ENCODE data around the gene RAI1. TPM values are rescaled to one million over a fixed set of nuclear protein-coding genes. Genes with fewer than 3 reads are reported as not detected.

Gene RAI1
- total and polyA plus RNA-seq, 10 of the 15 experiments (the other 5 are each of a cell fraction or from before 2014, with no cell fraction given), result 0.66 to 37.7 (median 6.0) TPM

- no TSS peak for BruUV-seq (replicated peaks)
- SMC1A ChIA-PET (ENCODE audit: uncharacterized antibody, unreplicated experiment), result no interaction called here
- no peaks in the 10 kb centered on the region; the same call in 2 of the 3 replicates for H3K9me3 ChIP-seq (replicated peaks; ENCODE audit: control insufficient read depth, insufficient read depth, low read length)
- POLR2A ChIA-PET, result interaction anchor here (0.6 kb wide), 1 partner anchor 437 kb away, joined by 3 read pairs; no protein-coding TSS in a partner anchor
- no peak overlapping the region for H3K9ac ChIP-seq (ENCODE audit: control insufficient read depth, insufficient read depth, low read length)
- no peak overlapping the region for H3K27ac ChIP-seq (ENCODE audit: control insufficient read depth, insufficient read depth)
- RAD21 ChIA-PET (ENCODE audit: unreplicated experiment), result no interaction called here
- no peaks in the 10 kb centered on the region for H3K27me3 ChIP-seq (replicated peaks in 1 of 2; ENCODE audit: control insufficient read depth in 2 of 2, insufficient read depth in 2 of 2, low read length in 1 of 2)
- DNase-seq (ENCODE audit: low read depth, low spot score) (no peak), FAIRE-seq (no peak), ATAC-seq (no peak)
- CTCF ChIA-PET, result interaction anchor here (1.4 to 1.5 kb wide), 2 partner anchors 139 to 281 kb away, joined by 3 to 5 read pairs; no protein-coding TSS in a partner anchor
- no peak overlapping the region for H2AFZ ChIP-seq (ENCODE audit: control insufficient read depth, low read depth, low read length)
- H3K4me2 ChIP-seq (ENCODE audit: control insufficient read depth, insufficient read depth), result no peak overlapping the region
- H3K36me3 ChIP-seq (ENCODE audit: control insufficient read depth in 2 of 2, insufficient read depth in 2 of 2, low read length in 1 of 2), result no peaks in the 10 kb centered on the region
- no peaks in the 10 kb centered on the region for H3K79me2 ChIP-seq (ENCODE audit: control insufficient read depth, insufficient read depth, low read length)
- in situ Hi-C loops (cut with MboI), result no loop called here
- 65% methylated on average over 5 of the region's 5 CpGs for WGBS (ENCODE audit: insufficient coverage, insufficient replicate concordance, low lambda C conversion rate, missing lambda C conversion rate)
- H3K4me1 ChIP-seq (ENCODE audit: control insufficient read depth, insufficient read depth, low read length), result no peaks in the 10 kb centered on the region
- intact Hi-C loops (cut with micrococcal nuclease; ENCODE audit: unreplicated experiment), result no loop called here
- H4K20me1 ChIP-seq (ENCODE audit: control insufficient read depth, insufficient read depth), result no peaks in the 10 kb centered on the region
- H3K4me3 ChIP-seq, result no peak overlapping the region
- TF ChIP-seq RB1 (IDR thresholded peaks at IDR 0.05; ENCODE audit: borderline replicate concordance) (no peak), IRF3 (IDR thresholded peaks at IDR 0.05) (no peak), ZBTB40 (IDR thresholded peaks at IDR 0.05; ENCODE audit: borderline replicate concordance) (no peak), TCF12 (IDR thresholded peaks at IDR 0.05; ENCODE audit: low read depth, low read length) (no peak), ZNF687 (IDR thresholded peaks at IDR 0.05) (no peak), MLLT1 (IDR thresholded peaks at IDR 0.05) (no peak), SPI1 (IDR thresholded peaks at IDR 0.05; ENCODE audit: borderline replicate concordance, insufficient read depth, low read depth, low read length) (no peak), CHD1 (IDR thresholded peaks at IDR 0.05; ENCODE audit: low read depth, low read length) (no peak), CEBPB (IDR thresholded peaks at IDR 0.05; ENCODE audit: borderline replicate concordance in 1 of 2, low read depth in 2 of 2, low read length in 2 of 2) (no peak), IKZF1 (conservative IDR thresholded peaks at IDR 0.05) (no peak), USF2 (IDR thresholded peaks at IDR 0.05; ENCODE audit: borderline replicate concordance, low read depth, low read length) (no peak)
Observed at GRCh38 chr17:17636272-17636885, 44.9 kb upstream of the RAI1 start.
